Activated CD8-positive, alpha-beta memory T cell treated with anti-CD3 and anti-CD28 coated beads, Interleukin-2, amount 50 U/mL, for 1 hour (primary cell): ENCODE measurements around the gene S100A3.
"Not testable (repeated sequence)": the region's sequence is repeated elsewhere in the genome, so short reads cannot be mapped to it uniquely, and the experiment has no call there.

ENCODE experiments used
- DNase-seq: peaks from one replicate; pipeline ENCODE4 v3.0.0-alpha.2; 2020; ENCODE audit errors: extremely low read depth

S100A3 gene

GRCh38 chr1:153548722-153549688 lies at the start of gene S100A3:
TSS of gene S100A3 (minus strand) at chr1:153549258. CDS start at chr1:153548485, 773 bp downstream.
- no peak for DNase-seq

GRCh38 chr1:153598309-153599172 lies 49.5 kb upstream of the S100A3 start:
- no peak for DNase-seq

GRCh38 chr1:153597206-153597605 lies 48.1 kb upstream of the S100A3 start:
- DNase-seq, result no peak

GRCh38 chr1:153592748-153593147 lies 43.7 kb upstream of the S100A3 start:
- no peak for DNase-seq

- no peak for DNase-seq
Measured at GRCh38 chr1:153588482-153588881, 39.4 kb upstream of the S100A3 start.

GRCh38 chr1:153588033-153588432 lies 39.0 kb upstream of the S100A3 start:
- DNase-seq, result not testable (repeated sequence)

GRCh38 chr1:153587314-153587713 lies 38.3 kb upstream of the S100A3 start:
- no peak for DNase-seq

GRCh38 chr1:153586347-153586746 lies 37.3 kb upstream of the S100A3 start:
- no peak for DNase-seq

GRCh38 chr1:153585006-153585405 lies 35.9 kb upstream of the S100A3 start:
- no peak for DNase-seq

GRCh38 chr1:153583976-153584375 lies 34.9 kb upstream of the S100A3 start:
- DNase-seq, result no peak

- DNase-seq, result not testable (repeated sequence)
Measured at GRCh38 chr1:153583514-153583913, 34.5 kb upstream of the S100A3 start.

- DNase-seq, result not testable (repeated sequence)
Measured at GRCh38 chr1:153582836-153583235, 33.8 kb upstream of the S100A3 start.

GRCh38 chr1:153578936-153579335 lies 29.9 kb upstream of the S100A3 start:
- DNase-seq, result no peak

GRCh38 chr1:153578490-153578889 lies 29.4 kb upstream of the S100A3 start:
- DNase-seq, result no peak

- DNase-seq, result no peak
Measured at GRCh38 chr1:153577624-153578051, 28.6 kb upstream of the S100A3 start.

- no peak for DNase-seq
Measured at GRCh38 chr1:153577138-153577537, 28.1 kb upstream of the S100A3 start.

GRCh38 chr1:153575497-153575896 lies 26.4 kb upstream of the S100A3 start:
- not testable (repeated sequence) for DNase-seq

GRCh38 chr1:153575081-153575491 lies 26.0 kb upstream of the S100A3 start:
- not testable (repeated sequence) for DNase-seq

- DNase-seq, result no peak
Measured at GRCh38 chr1:153573351-153573750, 24.3 kb upstream of the S100A3 start.

GRCh38 chr1:153572569-153573015 lies 23.5 kb upstream of the S100A3 start:
- DNase-seq, result no peak

GRCh38 chr1:153571706-153572105 lies 22.6 kb upstream of the S100A3 start:
- DNase-seq, result no peak

- no peak for DNase-seq
Measured at GRCh38 chr1:153570874-153571273, 21.8 kb upstream of the S100A3 start.
